HEK293 (cell line): ENCODE results near the gene RASA3.
A peak's percentile ranks its signal among the peaks of the same experiment; 100 is the strongest.

Experiments
- CTCF ChIA-PET: fragments of 350-600 bp; formaldehyde crosslinking; extraction: SDS; loops from one replicate; lab custom pipeline; 2021; ENCODE audit warnings: antibody characterized with exemption; lab: Yijun Ruan, JAX
- POLR2A ChIA-PET: fragments of 300-600 bp; formaldehyde crosslinking; extraction: SDS; loops from one replicate; lab custom pipeline; 2020; ENCODE audit warnings: antibody characterized with exemption, inconsistent platforms; lab: Yijun Ruan, JAX
- H3K27ac ChIP-seq: fragments of 200-500 bp; sonication (Bioruptor generic); 2 replicates; pipeline ENCODE4 v1.5.1; 2014; ENCODE audit warnings: low read depth, low read length, control low read depth, inconsistent platforms; ENCODE audit errors: extremely low read depth
- H3K36me3 ChIP-seq, 2 experiments: fragments of 200-500 bp in 1 of 2; sonication (Bioruptor generic) in 1 of 2; 1 replicate in 1 of 2; 2 replicates in 1 of 2; pipeline ENCODE4 v1.5.1; 2014 to 2017; ENCODE audit warnings: inconsistent platforms in 2 of 2, low read length in 2 of 2; ENCODE audit not compliant: control insufficient read depth in 2 of 2, insufficient read depth in 1 of 2
- H3K4me1 ChIP-seq: fragments of 200-500 bp; sonication (Bioruptor generic); 2 replicates; pipeline ENCODE4 v1.5.1; 2014; ENCODE audit warnings: mild to moderate bottlenecking, low read length, inconsistent platforms; ENCODE audit not compliant: control insufficient read depth, insufficient read depth
- H3K4me3 ChIP-seq: 2 replicates; pipeline ENCODE4 v1.5.1; 2011; ENCODE audit warnings: low read depth, mild to moderate bottlenecking, control low read depth, low read length, moderate library complexity
- H3K9me3 ChIP-seq: fragments of 200-500 bp; sonication (Bioruptor generic); 2 replicates; pipeline ENCODE4 v1.5.1; 2014; ENCODE audit warnings: low read depth, low read length, inconsistent platforms; ENCODE audit not compliant: control insufficient read depth, insufficient read depth
- BCL11B ChIP-seq: fragments of 450-650 bp; formaldehyde crosslinking; IDR thresholded peaks from 2 replicates; pipeline ENCODE4 v1.5.1; 2016; ENCODE audit warnings: low read depth, missing biosample characterization, missing genetic modification characterization
- FEZF1 ChIP-seq: fragments of 450-650 bp; formaldehyde crosslinking; IDR thresholded peaks from 2 replicates; pipeline ENCODE4 v1.5.1; 2016; ENCODE audit warnings: missing biosample characterization, missing genetic modification characterization
- KLF8 ChIP-seq: fragments of 450-650 bp; formaldehyde crosslinking; IDR thresholded peaks from 2 replicates; pipeline ENCODE4 v1.5.1; 2016; ENCODE audit warnings: missing biosample characterization, missing genetic modification characterization
- MEIS1 ChIP-seq: sonication (generic); formaldehyde crosslinking; IDR thresholded peaks from 2 replicates; pipeline ENCODE4 v1.8.1; 2022; ENCODE audit warnings: missing genetic modification reagents, mild to moderate bottlenecking, borderline replicate concordance
- SP3 ChIP-seq: fragments of 450-650 bp; formaldehyde crosslinking; IDR thresholded peaks from 2 replicates; pipeline ENCODE4 v1.5.1; 2016; ENCODE audit warnings: missing biosample characterization, missing genetic modification characterization
- ZFP41 ChIP-seq: fragments of 450-650 bp; formaldehyde crosslinking; IDR thresholded peaks from 2 replicates; pipeline ENCODE4 v1.5.1; 2016; ENCODE audit warnings: missing biosample characterization, missing genetic modification characterization, borderline replicate concordance
- ZNF26 ChIP-seq: fragments of 450-650 bp; formaldehyde crosslinking; IDR thresholded peaks from 2 replicates; pipeline ENCODE4 v1.5.1; 2016; ENCODE audit warnings: missing biosample characterization, missing genetic modification characterization
- ZNF324 ChIP-seq: fragments of 450-650 bp; formaldehyde crosslinking; IDR thresholded peaks from 2 replicates; pipeline ENCODE4 v1.5.1; 2016; ENCODE audit warnings: missing biosample characterization, missing genetic modification characterization
- ZNF366 ChIP-seq: fragments of 450-650 bp; formaldehyde crosslinking; conservative IDR thresholded peaks from 2 replicates; pipeline ENCODE4 v1.5.1; 2016; ENCODE audit warnings: missing biosample characterization, missing genetic modification characterization
- ZNF449 ChIP-seq: fragments of 450-650 bp; formaldehyde crosslinking; IDR thresholded peaks from 2 replicates; pipeline ENCODE4 v1.5.1; 2017; ENCODE audit warnings: missing biosample characterization, mild to moderate bottlenecking, missing genetic modification characterization, moderate library complexity
- ZNF473 ChIP-seq: fragments of 450-650 bp; formaldehyde crosslinking; IDR thresholded peaks from 2 replicates; pipeline ENCODE4 v1.5.1; 2017; ENCODE audit warnings: missing biosample characterization, missing genetic modification characterization
- ZNF513 ChIP-seq: fragments of 450-650 bp; IDR thresholded peaks from 2 replicates; pipeline ENCODE4 v1.5.1; 2018; ENCODE audit warnings: missing biosample characterization, missing genetic modification characterization
- ZNF585B ChIP-seq: fragments of 450-650 bp; formaldehyde crosslinking; IDR thresholded peaks from 2 replicates; pipeline ENCODE4 v1.5.1; 2016; ENCODE audit warnings: missing biosample characterization, missing genetic modification characterization
- ZNF596 ChIP-seq: fragments of 450-650 bp; IDR thresholded peaks from 2 replicates; pipeline ENCODE4 v1.5.0; 2018; ENCODE audit warnings: missing biosample characterization, mild to moderate bottlenecking, missing genetic modification characterization, moderate library complexity
- ZNF658 ChIP-seq: fragments of 450-650 bp; formaldehyde crosslinking; IDR thresholded peaks from 2 replicates; pipeline ENCODE4; 2016; ENCODE audit warnings: missing biosample characterization, missing genetic modification characterization
- ZNF704 ChIP-seq: fragments of 450-650 bp; formaldehyde crosslinking; IDR thresholded peaks from 2 replicates; pipeline ENCODE4 v1.5.1; 2016; ENCODE audit warnings: missing biosample characterization, missing genetic modification characterization
- ZSCAN16 ChIP-seq: fragments of 450-650 bp; formaldehyde crosslinking; IDR thresholded peaks from 2 replicates; pipeline ENCODE4 v1.5.1; 2016; ENCODE audit warnings: missing biosample characterization, missing genetic modification characterization

RASA3 gene

DNA sequence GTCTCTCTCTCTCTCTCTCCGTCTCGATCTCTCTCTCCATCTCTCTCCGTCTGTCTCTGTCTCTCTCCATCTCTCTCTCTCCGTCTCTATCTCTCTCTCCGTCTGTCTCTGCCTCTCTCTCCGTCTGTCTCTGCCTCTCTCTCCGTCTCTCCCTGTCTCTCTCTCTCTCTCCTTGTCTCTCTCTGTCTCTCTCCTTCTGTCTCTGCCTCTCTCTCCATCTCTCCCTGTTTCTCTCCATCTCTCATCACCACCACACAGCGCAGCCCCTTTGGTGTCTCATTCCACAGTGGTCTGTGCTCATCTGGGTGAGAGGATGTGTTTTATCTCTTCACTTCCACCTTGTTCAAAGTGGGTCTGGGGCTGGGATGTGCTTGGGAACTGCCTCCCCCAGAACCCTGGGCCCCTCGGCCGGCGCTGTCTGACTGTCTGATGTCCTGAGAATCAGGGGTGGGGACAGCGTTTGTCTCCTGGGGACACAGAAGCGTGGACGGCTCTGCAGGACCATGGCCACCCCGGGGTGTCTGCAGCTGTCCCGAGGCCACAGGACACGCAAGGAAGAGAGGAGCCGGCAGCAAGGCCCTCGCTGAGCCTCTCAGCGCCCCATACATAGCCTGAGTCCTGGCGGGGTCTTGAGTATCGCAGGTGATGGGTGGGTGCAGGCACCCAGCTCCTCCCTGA lies 118.3 kb downstream of the RASA3 start:
- no peaks in the 10 kb centered on the region for H3K9me3 ChIP-seq
- ChIA-PET POLR2A (no interaction called here), CTCF (interaction anchor here (0.6 kb wide), 1 partner anchor 193 kb away, joined by 3 read pairs; no protein-coding TSS in a partner anchor)
- no peak for TF ChIP-seq ZNF26 (tag by site-specific recombination)
- peak; percentile 61 for TF ChIP-seq ZNF366 (tag by site-specific recombination)
- TF ChIP-seq ZNF596, result peak; percentile 93
- no peak overlapping the region for H3K4me3 ChIP-seq
- H3K36me3 ChIP-seq, result no peaks in the 10 kb centered on the region
- no peak overlapping the region for H3K27ac ChIP-seq
- H3K4me1 ChIP-seq, result no peaks in the 10 kb centered on the region

GRCh38 chr13:114013336-114013735 lies 119.1 kb downstream of the RASA3 start:
- TF ChIP-seq ZNF513 (tag by site-specific recombination) (no peak), ZNF585B (no peak), MEIS1 (CRISPR knock-in tag) (no peak), ZNF596 (peak; percentile 96), ZNF26 (tag by site-specific recombination) (no peak), ZNF658 (no peak), ZNF704 (tag by site-specific recombination) (no peak), SP3 (tag by site-specific recombination) (no peak), ZNF324 (tag by site-specific recombination) (no peak), ZNF366 (tag by site-specific recombination) (peak; percentile 44; the same call in 1 of the 2 replicates), ZFP41 (tag by site-specific recombination) (no peak), ZNF473 (tag by site-specific recombination) (no peak), ZNF449 (tag by site-specific recombination) (no peak), BCL11B (no peak), KLF8 (tag by site-specific recombination) (no peak), ZSCAN16 (tag by site-specific recombination) (no peak), FEZF1 (tag by site-specific recombination) (no peak)
- POLR2A ChIA-PET, result no interaction called here
- CTCF ChIA-PET, result no interaction called here
- Histone ChIP-seq H3K4me1 (no peaks in the 10 kb centered on the region), H3K36me3 (no peaks in the 10 kb centered on the region), H3K4me3 (no peak overlapping the region), H3K9me3 (no peaks in the 10 kb centered on the region), H3K27ac (no peak overlapping the region)
